ENCODE data around the gene HSD17B7. TPM values are rescaled to one million over a fixed set of nuclear protein-coding genes. Genes with fewer than 3 reads are reported as not detected.

The HSD17B7 gene
- total RNA-seq, 3 donors from 2014 or later (not counting 1 experiment from before 2014, with no cell fraction given): 21.0 to 26.0 (median 23.5) TPM

DNA sequence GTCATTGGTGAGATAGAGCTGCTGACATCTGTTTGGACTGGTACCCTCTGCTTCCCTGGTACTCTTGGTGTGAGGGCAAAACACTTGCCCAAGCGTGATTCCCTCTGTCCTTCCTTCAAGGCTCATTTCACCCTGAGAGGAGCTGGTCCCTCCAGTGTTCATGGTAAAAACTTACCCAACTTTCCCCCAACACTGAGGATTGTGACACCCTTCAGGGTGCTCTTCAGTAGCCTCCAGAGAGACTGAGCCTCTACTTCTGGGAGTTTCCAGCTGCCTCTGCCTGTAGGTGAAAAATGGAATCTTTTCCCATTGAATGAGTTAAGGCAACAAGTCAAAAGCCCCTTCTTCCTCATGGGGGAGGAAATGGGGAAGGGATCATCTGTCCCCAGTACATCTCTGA is 60.8 kb downstream of the HSD17B7 start:
- H3K4me1 Mint-ChIP-seq: no peaks in the 10 kb centered on the region
- 78% methylated on average over 1 of the region's 1 CpG for WGBS (ENCODE audit: insufficient coverage)
- Histone ChIP-seq H3K36me3 (ENCODE audit: control insufficient read depth, insufficient read depth, low read length) (no peaks in the 10 kb centered on the region), H3K4me1 (ENCODE audit: control insufficient read depth, insufficient read depth, low read length) (no peaks in the 10 kb centered on the region), H3K27me3 (ENCODE audit: control insufficient read depth, insufficient read depth, low read length) (peaks cover 6% of the 10 kb centered on the region), H3K27ac (ENCODE audit: low read length) (no peak overlapping the region), H3K9me3 (ENCODE audit: control insufficient read depth, insufficient read depth, low read length) (no peaks in the 10 kb centered on the region), H3K4me3 (ENCODE audit: low read length) (no peak overlapping the region)
- H3K36me3 Mint-ChIP-seq: no peaks in the 10 kb centered on the region
- H3K27ac Mint-ChIP-seq: no peak overlapping the region
- no peak overlapping the region for H3K4me3 Mint-ChIP-seq
- TF ChIP-seq CTCF (IDR thresholded peaks at IDR 0.05): no peak
- no peaks in the 10 kb centered on the region for H3K9me3 Mint-ChIP-seq
- ATAC-seq (no peak), DNase-seq (no peak)
- intact Hi-C loops (cut with micrococcal nuclease): no loop called here
- H3K27me3 Mint-ChIP-seq (ENCODE audit: low read depth in 2 of 2): peaks cover 14 to 18% of the 10 kb centered on the region in 2 donors

DNA sequence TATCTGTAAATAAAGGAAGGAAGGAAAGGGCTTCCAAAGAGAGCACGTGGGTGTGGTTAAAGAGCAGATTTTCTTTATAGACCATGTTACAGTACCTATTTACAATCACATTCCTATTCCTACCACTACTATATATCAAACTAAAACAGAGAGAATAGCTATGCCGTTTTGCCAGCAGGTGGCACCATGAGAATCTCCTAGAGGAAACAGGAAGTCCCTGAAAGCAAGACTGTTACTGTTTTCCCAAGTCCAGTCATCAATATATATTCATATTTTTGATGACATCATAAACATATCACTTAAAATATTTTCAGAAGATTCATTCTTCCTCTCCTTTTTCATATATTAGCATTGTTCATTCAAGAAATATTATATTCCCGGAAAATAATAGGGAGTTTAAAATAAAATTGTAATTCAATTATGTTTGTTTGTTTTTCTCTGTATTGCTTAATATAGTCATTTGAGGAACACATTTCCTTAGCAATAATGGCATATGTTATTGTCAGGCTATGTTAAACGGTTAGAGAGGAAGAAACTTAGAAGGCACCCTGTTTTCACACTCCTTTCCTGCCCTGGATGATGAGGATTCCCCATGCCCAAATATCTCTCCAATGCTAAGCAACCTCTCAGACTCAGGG is 63.9 kb downstream of the HSD17B7 start:
- H3K4me1 Mint-ChIP-seq: no peaks in the 10 kb centered on the region
- H3K27ac Mint-ChIP-seq: no peak overlapping the region
- no peaks in the 10 kb centered on the region for H3K9me3 Mint-ChIP-seq
- H3K27ac ChIP-seq (ENCODE audit: low read length): no peak overlapping the region
- no peaks in the 10 kb centered on the region for H3K4me1 ChIP-seq (ENCODE audit: control insufficient read depth, insufficient read depth, low read length)
- no peaks in the 10 kb centered on the region for H3K36me3 ChIP-seq (ENCODE audit: control insufficient read depth, insufficient read depth, low read length)
- no peak overlapping the region for H3K4me3 ChIP-seq (ENCODE audit: low read length)
- peak in 1 of 3 donors; percentile 46 for ATAC-seq
- peak in 1 of 2 donors; percentile 69 for DNase-seq
- H3K27me3 Mint-ChIP-seq (ENCODE audit: low read depth in 2 of 2): peaks cover 11 to 18% of the 10 kb centered on the region in 2 donors
- no peaks in the 10 kb centered on the region for H3K36me3 Mint-ChIP-seq
- no peak overlapping the region for H3K4me3 Mint-ChIP-seq
- H3K27me3 ChIP-seq (ENCODE audit: control insufficient read depth, insufficient read depth, low read length): no peaks in the 10 kb centered on the region
- intact Hi-C loops (cut with micrococcal nuclease): loop anchor here (1.0 kb wide), 1 partner anchor 461 kb away; no protein-coding TSS in a partner anchor
- peak; percentile 71 for TF ChIP-seq CTCF (IDR thresholded peaks at IDR 0.05)
- 0% methylated on average over 1 of the region's 4 CpGs for WGBS (ENCODE audit: insufficient coverage)
- H3K9me3 ChIP-seq (ENCODE audit: control insufficient read depth, insufficient read depth, low read length): no peaks in the 10 kb centered on the region

- H3K4me3 Mint-ChIP-seq: no peak overlapping the region
- no peak for ATAC-seq
- WGBS (ENCODE audit: insufficient coverage): 90% methylated on average over 2 of the region's 4 CpGs
These were observed 65.1 kb downstream of the HSD17B7 start for GRCh38 chr1:162855461-162856150.

More at GRCh38 chr1:162855461-162856150, 65.1 kb downstream of the HSD17B7 start:
- Histone ChIP-seq H3K27ac (ENCODE audit: low read length) (no peak overlapping the region), H3K27me3 (ENCODE audit: control insufficient read depth, insufficient read depth, low read length) (no peaks in the 10 kb centered on the region), H3K9me3 (ENCODE audit: control insufficient read depth, insufficient read depth, low read length) (no peaks in the 10 kb centered on the region), H3K4me1 (ENCODE audit: control insufficient read depth, insufficient read depth, low read length) (no peaks in the 10 kb centered on the region), H3K36me3 (ENCODE audit: control insufficient read depth, insufficient read depth, low read length) (no peaks in the 10 kb centered on the region), H3K4me3 (ENCODE audit: low read length) (no peak overlapping the region)
- Mint-ChIP-seq H3K27ac (no peak overlapping the region), H3K4me1 (no peaks in the 10 kb centered on the region), H3K36me3 (no peaks in the 10 kb centered on the region), H3K9me3 (no peaks in the 10 kb centered on the region), H3K27me3 (ENCODE audit: low read depth in 2 of 2) (peaks cover 19 to 31% of the 10 kb centered on the region in 2 donors)
- no peak for TF ChIP-seq CTCF (IDR thresholded peaks at IDR 0.05)
- DNase-seq: no peak
- intact Hi-C loops (cut with micrococcal nuclease): no loop called here
